ENCODE measurements around the gene MYO16.

Gene MYO16

DNA sequence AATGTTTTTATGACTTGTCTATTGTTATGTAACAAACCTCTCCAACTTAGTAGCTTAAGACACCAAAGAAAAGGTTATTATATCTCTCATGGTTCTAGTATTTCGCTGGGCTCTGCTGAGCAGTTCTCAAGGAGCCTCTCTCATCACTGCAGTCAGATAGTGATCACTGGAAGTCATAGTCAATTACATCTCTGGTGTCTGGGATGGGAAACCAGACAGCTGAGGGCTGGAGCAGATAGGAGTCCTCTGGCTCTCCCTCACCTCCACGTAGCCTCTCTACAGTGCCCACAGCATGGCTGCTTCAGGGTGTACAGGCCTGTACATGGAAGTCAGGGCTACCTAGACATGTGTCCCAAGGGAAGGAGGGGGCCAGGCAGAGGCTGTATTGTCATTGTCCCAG, 507.5 kb downstream of the MYO16 start:
- H3K27ac ChIP-seq: no peak overlapping the region
- H3K27me3 ChIP-seq: peaks cover 0 to 14% of the 10 kb centered on the region in 2 donors
- H3K4me1 ChIP-seq: peaks cover 0 to 22% (median 9%) of the 10 kb centered on the region in 4 donors
- H3K9me3 ChIP-seq: no peaks in the 10 kb centered on the region
- H3K4me3 ChIP-seq: no peak overlapping the region
- intact Hi-C loops (cut with DNase I; ENCODE audit: low total_unique reads): no loop called here
- DNase-seq: no peak
- TF ChIP-seq, protein P1, sequence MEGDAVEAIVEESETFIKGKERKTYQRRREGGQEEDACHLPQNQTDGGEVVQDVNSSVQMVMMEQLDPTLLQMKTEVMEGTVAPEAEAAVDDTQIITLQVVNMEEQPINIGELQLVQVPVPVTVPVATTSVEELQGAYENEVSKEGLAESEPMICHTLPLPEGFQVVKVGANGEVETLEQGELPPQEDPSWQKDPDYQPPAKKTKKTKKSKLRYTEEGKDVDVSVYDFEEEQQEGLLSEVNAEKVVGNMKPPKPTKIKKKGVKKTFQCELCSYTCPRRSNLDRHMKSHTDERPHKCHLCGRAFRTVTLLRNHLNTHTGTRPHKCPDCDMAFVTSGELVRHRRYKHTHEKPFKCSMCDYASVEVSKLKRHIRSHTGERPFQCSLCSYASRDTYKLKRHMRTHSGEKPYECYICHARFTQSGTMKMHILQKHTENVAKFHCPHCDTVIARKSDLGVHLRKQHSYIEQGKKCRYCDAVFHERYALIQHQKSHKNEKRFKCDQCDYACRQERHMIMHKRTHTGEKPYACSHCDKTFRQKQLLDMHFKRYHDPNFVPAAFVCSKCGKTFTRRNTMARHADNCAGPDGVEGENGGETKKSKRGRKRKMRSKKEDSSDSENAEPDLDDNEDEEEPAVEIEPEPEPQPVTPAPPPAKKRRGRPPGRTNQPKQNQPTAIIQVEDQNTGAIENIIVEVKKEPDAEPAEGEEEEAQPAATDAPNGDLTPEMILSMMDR (IDR thresholded peaks at IDR 0.05): no peak
- no peaks in the 10 kb centered on the region for H3K36me3 ChIP-seq

- peaks cover 0 to 14% of the 10 kb centered on the region in 2 donors for H3K27me3 ChIP-seq
- DNase-seq: no peak
- intact Hi-C loops (cut with DNase I; ENCODE audit: low total_unique reads): no loop called here
- no peaks in the 10 kb centered on the region for H3K36me3 ChIP-seq
- no peaks in the 10 kb centered on the region for H3K9me3 ChIP-seq
- no peak overlapping the region for H3K4me3 ChIP-seq
- peaks cover 0 to 18% (median 9%) of the 10 kb centered on the region in 4 donors for H3K4me1 ChIP-seq
- TF ChIP-seq, protein P1 (IDR thresholded peaks at IDR 0.05): no peak
- H3K27ac ChIP-seq: no peak overlapping the region
Observed at GRCh38 chr13:109139346-109139745, 509.9 kb downstream of the MYO16 start.

DNA sequence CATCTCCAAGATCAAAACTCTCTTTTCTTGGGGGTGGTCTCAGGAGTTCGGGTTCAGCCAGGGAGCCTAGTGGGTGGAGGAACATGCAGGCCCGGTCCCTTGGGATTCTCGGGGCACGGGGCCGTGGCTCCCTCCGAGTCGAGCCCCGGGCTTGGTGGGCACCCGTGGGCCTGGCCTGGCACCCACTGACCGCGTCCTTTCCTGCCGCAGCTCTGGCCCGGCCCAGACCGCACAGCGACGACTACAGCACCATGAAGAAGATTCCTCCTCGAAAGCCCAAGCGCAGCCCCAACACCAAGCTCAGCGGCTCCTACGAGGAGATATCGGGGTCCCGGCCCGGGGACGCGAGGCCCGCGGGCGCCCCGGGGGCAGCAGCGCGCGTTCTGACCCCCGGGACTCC, 510.6 kb downstream of the MYO16 start:
- Histone ChIP-seq H3K36me3 (no peaks in the 10 kb centered on the region), H3K4me3 (peak overlapping the region; percentile 51 to 52), H3K27ac (no peak overlapping the region), H3K9me3 (no peaks in the 10 kb centered on the region), H3K4me1 (peaks cover 0 to 18% (median 9%) of the 10 kb centered on the region in 4 donors), H3K27me3 (peaks cover 0 to 14% of the 10 kb centered on the region in 2 donors)
- TF ChIP-seq, protein P1 (IDR thresholded peaks at IDR 0.05): no peak
- DNase-seq: no peak
- intact Hi-C loops (cut with DNase I; ENCODE audit: low total_unique reads): loop anchor here (5.0 kb wide), 1 partner anchor 962 kb away; no protein-coding TSS in a partner anchor

- TF ChIP-seq, protein P1 (IDR thresholded peaks at IDR 0.05): no peak
- peak overlapping the region; percentile 51 to 52 for H3K4me3 ChIP-seq
- intact Hi-C loops (cut with DNase I; ENCODE audit: low total_unique reads): loop anchor here (5.0 kb wide), 1 partner anchor 962 kb away; no protein-coding TSS in a partner anchor
- peaks cover 0 to 19% (median 9%) of the 10 kb centered on the region in 4 donors for H3K4me1 ChIP-seq
- DNase-seq: no peak
- H3K9me3 ChIP-seq: no peaks in the 10 kb centered on the region
- H3K27ac ChIP-seq: no peak overlapping the region
- no peaks in the 10 kb centered on the region for H3K36me3 ChIP-seq
- peaks cover 0 to 14% of the 10 kb centered on the region in 2 donors for H3K27me3 ChIP-seq
Observed at GRCh38 chr13:109140479-109141349, 511.3 kb downstream of the MYO16 start.

GRCh38 chr13:109141706-109142105, 512.3 kb downstream of the MYO16 start:
- DNase-seq: no peak
- peaks cover 0 to 13% (median 9%) of the 10 kb centered on the region in 4 donors for H3K4me1 ChIP-seq
- TF ChIP-seq, protein P1 (IDR thresholded peaks at IDR 0.05): no peak
- no peaks in the 10 kb centered on the region for H3K9me3 ChIP-seq
- intact Hi-C loops (cut with DNase I; ENCODE audit: low total_unique reads): loop anchor here (5.0 kb wide), 1 partner anchor 961 kb away; no protein-coding TSS in a partner anchor
- peaks cover 0 to 14% of the 10 kb centered on the region in 2 donors for H3K27me3 ChIP-seq
- no peak overlapping the region for H3K27ac ChIP-seq
- no peaks in the 10 kb centered on the region for H3K36me3 ChIP-seq
- H3K4me3 ChIP-seq: no peak overlapping the region
